GM19351 (cell line): ENCODE data around the gene USP17L12.
"Not testable (repeated sequence)": the region's sequence is repeated elsewhere in the genome, so short reads cannot be mapped to it uniquely, and the experiment has no call there.

ENCODE experiments used
- ATAC-seq: cut with Tn5 transposase; IDR thresholded peaks from one replicate; pipeline ENCODE4 v1.9.1; 2021; ENCODE audit warnings: mild to moderate bottlenecking, moderate library complexity; ENCODE audit not compliant: unreplicated experiment

The USP17L12 gene

GRCh38 chr4:9219852-9220251 lies at the start of gene USP17L12:
USP17L12 (plus strand) TSS chr4:9220152; CDS start chr4:9220152, 0 bp downstream.
- ATAC-seq, result not testable (repeated sequence)

- not testable (repeated sequence) for ATAC-seq
These were observed 9.6 kb upstream of the USP17L12 start, which contains the start of gene USP17L10 for GRCh38 chr4:9210357-9210756. USP17L10 (plus strand) TSS chr4:9210657; CDS start chr4:9210657, 0 bp downstream.

- not testable (repeated sequence) for ATAC-seq
These were observed 5.3 kb upstream of the USP17L12 start for GRCh38 chr4:9214701-9215100.

- not testable (repeated sequence) for ATAC-seq
These were observed 4.8 kb upstream of the USP17L12 start, which contains the start of gene USP17L11 for GRCh38 chr4:9215105-9215504. USP17L11 (plus strand) TSS chr4:9215405; CDS start chr4:9215405, 0 bp downstream.

GRCh38 chr4:9224596-9224995 lies 4.6 kb downstream of the USP17L12 start, which contains the start of gene USP17L13:
USP17L13 (plus strand) TSS chr4:9224896; CDS start chr4:9224896, 0 bp downstream.
- not testable (repeated sequence) for ATAC-seq

- ATAC-seq, result not testable (repeated sequence)
These were observed 10.3 kb downstream of the USP17L12 start for GRCh38 chr4:9230249-9230648.

- not testable (repeated sequence) for ATAC-seq
These were observed 14.1 kb downstream of the USP17L12 start, which contains the start of gene USP17L15 for GRCh38 chr4:9234085-9234484. USP17L15 (plus strand) TSS chr4:9234385; CDS start chr4:9234385, 0 bp downstream.

GRCh38 chr4:9238461-9238860 lies 18.5 kb downstream of the USP17L12 start:
- ATAC-seq, result not testable (repeated sequence)

GRCh38 chr4:9243579-9243978 lies 23.6 kb downstream of the USP17L12 start, which contains the start of gene USP17L17:
USP17L17 (plus strand) TSS chr4:9243879; CDS start chr4:9243879, 0 bp downstream.
- ATAC-seq, result not testable (repeated sequence)

- ATAC-seq, result not testable (repeated sequence)
These were observed 28.2 kb downstream of the USP17L12 start, which contains the start of gene USP17L18 for GRCh38 chr4:9247953-9248680. USP17L18 (plus strand) TSS chr4:9248630; CDS start chr4:9248630, 0 bp downstream.

- not testable (repeated sequence) for ATAC-seq
These were observed 33.1 kb downstream of the USP17L12 start, which contains the start of gene USP17L19 for GRCh38 chr4:9253078-9253477. USP17L19 (plus strand) TSS chr4:9253378; CDS start chr4:9253378, 0 bp downstream.

- not testable (repeated sequence) for ATAC-seq
These were observed 37.9 kb downstream of the USP17L12 start, which contains the start of gene USP17L20 for GRCh38 chr4:9257824-9258223. USP17L20 (plus strand) TSS chr4:9258124; CDS start chr4:9258124, 0 bp downstream.

GRCh38 chr4:9262572-9262971 lies 42.6 kb downstream of the USP17L12 start, which contains the start of gene USP17L21:
USP17L21 (plus strand) TSS chr4:9262872; CDS start chr4:9262872, 0 bp downstream.
- not testable (repeated sequence) for ATAC-seq

- not testable (repeated sequence) for ATAC-seq
These were observed 47.4 kb downstream of the USP17L12 start, which contains the start of gene USP17L22 for GRCh38 chr4:9267319-9267718. USP17L22 (plus strand) TSS chr4:9267619; CDS start chr4:9267619, 0 bp downstream.
